Astrocyte (in vitro differentiated cells and primary cell): ENCODE results near the gene NPY5R. TPM values are rescaled to one million over a fixed set of nuclear protein-coding genes. Genes with fewer than 3 reads are reported as not detected.

Source experiments
- DNase-seq: peaks from one replicate; pipeline ENCODE4 v3.0.0-alpha.2; 2010; ENCODE audit warnings: low read depth
- FAIRE-seq: peaks from 2 replicates; lab custom pipeline; 2011; peaks lifted over from hg19 to GRCh38; lab: Jason Lieb, UNC
- H2AFZ ChIP-seq: 2 replicates; pipeline ENCODE4 v1.6.0; 2012; ENCODE audit warnings: low read depth, low read length, inconsistent platforms
- H3K27ac ChIP-seq: 2 replicates; pipeline ENCODE4 v1.5.1; 2011; ENCODE audit warnings: low read depth, low read length, inconsistent platforms
- H3K27me3 ChIP-seq: 2 replicates; pipeline ENCODE4 v1.6.0; 2011; ENCODE audit warnings: low read length, inconsistent platforms; ENCODE audit not compliant: insufficient read depth
- H3K36me3 ChIP-seq: 2 replicates; pipeline ENCODE4 v1.5.1; 2011; ENCODE audit warnings: low read length, inconsistent platforms; ENCODE audit not compliant: insufficient read depth
- H3K4me1 ChIP-seq: 2 replicates; pipeline ENCODE4 v1.5.1; 2011; ENCODE audit warnings: low read length, inconsistent platforms; ENCODE audit not compliant: insufficient read depth
- H3K4me2 ChIP-seq: 2 replicates; pipeline ENCODE4 v1.6.0; 2012; ENCODE audit warnings: low read length, inconsistent platforms
- H3K4me3 ChIP-seq: 2 replicates; pipeline ENCODE4 v1.5.1; 2011; ENCODE audit warnings: low read depth, mild to moderate bottlenecking, low read length, inconsistent platforms; ENCODE audit not compliant: insufficient read depth
- H3K79me2 ChIP-seq: 2 replicates; pipeline ENCODE4 v1.6.0; 2012; ENCODE audit warnings: mild to moderate bottlenecking, low read length, inconsistent platforms; ENCODE audit not compliant: insufficient read depth
- H3K9ac ChIP-seq: 2 replicates; pipeline ENCODE4 v1.6.0; 2012; ENCODE audit warnings: mild to moderate bottlenecking, low read length, inconsistent platforms
- H3K9me3 ChIP-seq: 2 replicates; pipeline ENCODE4 v1.5.1; 2012; ENCODE audit warnings: low read depth, mild to moderate bottlenecking, low read length, inconsistent platforms; ENCODE audit not compliant: insufficient read depth
- H4K20me1 ChIP-seq: 2 replicates; pipeline ENCODE4 v1.6.0; 2012; ENCODE audit warnings: low read length, inconsistent platforms; ENCODE audit not compliant: insufficient read depth
- H3K27ac Mint-ChIP-seq: one replicate; pipeline ENCODE4 v1.8.0; 2021; ENCODE audit warnings: mild to moderate bottlenecking, mixed read lengths; ENCODE audit not compliant: unreplicated experiment
- H3K27me3 Mint-ChIP-seq: one replicate; pipeline ENCODE4 v1.8.0; 2021; ENCODE audit warnings: low read depth, mixed read lengths; ENCODE audit not compliant: unreplicated experiment
- H3K36me3 Mint-ChIP-seq: one replicate; pipeline ENCODE4 v1.8.0; 2021; ENCODE audit warnings: low read depth, mixed read lengths; ENCODE audit not compliant: unreplicated experiment
- H3K4me1 Mint-ChIP-seq: one replicate; pipeline ENCODE4 v1.8.0; 2021; ENCODE audit warnings: low read depth, mixed read lengths; ENCODE audit not compliant: unreplicated experiment
- H3K4me3 Mint-ChIP-seq: one replicate; pipeline ENCODE4 v1.8.0; 2021; ENCODE audit warnings: mild to moderate bottlenecking, moderate library complexity, mixed read lengths; ENCODE audit not compliant: unreplicated experiment
- H3K9me3 Mint-ChIP-seq: one replicate; pipeline ENCODE4 v1.8.0; 2021; ENCODE audit warnings: mild to moderate bottlenecking, mixed read lengths; ENCODE audit not compliant: unreplicated experiment
- EZH2 ChIP-seq: IDR thresholded peaks from 2 replicates; pipeline ENCODE4 v1.6.1; 2012; ENCODE audit warnings: mild to moderate bottlenecking, low read length, inconsistent platforms; ENCODE audit not compliant: insufficient read depth
- total RNA-seq: library from RNA; stranded (reverse); gene quantifications from 2 replicates; pipeline ENCODE4 v1.2.1, GENCODE V29; 2021
- TF ChIP-seq, protein P1 (sequence below): IDR thresholded peaks from 2 replicates; pipeline ENCODE4 v1.5.1; 2011; ENCODE audit warnings: low read depth, mild to moderate bottlenecking, inconsistent platforms, low read length, moderate library complexity; ENCODE audit not compliant: insufficient read depth

NPY5R gene
- total RNA-seq, 1 donor from 2014 or later = not detected

DNA sequence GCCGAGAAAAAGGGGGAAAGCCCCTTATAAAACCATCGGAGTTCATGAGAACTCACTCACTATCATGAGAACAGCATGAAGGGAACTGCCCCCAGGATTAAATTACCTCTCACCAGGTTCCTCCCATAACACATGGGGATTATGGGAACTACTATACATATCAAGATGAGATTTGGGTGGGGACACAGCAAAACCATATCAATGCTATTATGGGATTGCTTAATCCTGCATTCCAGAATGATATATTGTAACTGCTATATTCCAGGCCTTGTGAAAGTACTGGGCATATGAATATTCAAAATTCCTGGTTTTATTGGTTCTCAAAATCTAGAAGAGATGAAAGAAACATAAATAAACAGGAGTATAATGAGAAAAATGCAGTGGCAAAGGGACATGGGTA is 40.6 kb upstream of the NPY5R start:
- no peak for FAIRE-seq
- Histone ChIP-seq H3K79me2 (no peaks in the 10 kb centered on the region), H4K20me1 (no peaks in the 10 kb centered on the region), H3K4me1 (no peaks in the 10 kb centered on the region), H3K9me3 (no peaks in the 10 kb centered on the region), H3K4me3 (no peak overlapping the region), H2AFZ (no peak overlapping the region), H3K9ac (no peak overlapping the region), H3K4me2 (no peak overlapping the region), H3K27ac (no peak overlapping the region), H3K36me3 (no peaks in the 10 kb centered on the region), H3K27me3 (no peaks in the 10 kb centered on the region)
- Mint-ChIP-seq H3K4me3 (no peak overlapping the region), H3K9me3 (no peaks in the 10 kb centered on the region), H3K27ac (no peak overlapping the region), H3K4me1 (no peaks in the 10 kb centered on the region), H3K36me3 (no peaks in the 10 kb centered on the region), H3K27me3 (no peaks in the 10 kb centered on the region)
- TF ChIP-seq, protein P1, sequence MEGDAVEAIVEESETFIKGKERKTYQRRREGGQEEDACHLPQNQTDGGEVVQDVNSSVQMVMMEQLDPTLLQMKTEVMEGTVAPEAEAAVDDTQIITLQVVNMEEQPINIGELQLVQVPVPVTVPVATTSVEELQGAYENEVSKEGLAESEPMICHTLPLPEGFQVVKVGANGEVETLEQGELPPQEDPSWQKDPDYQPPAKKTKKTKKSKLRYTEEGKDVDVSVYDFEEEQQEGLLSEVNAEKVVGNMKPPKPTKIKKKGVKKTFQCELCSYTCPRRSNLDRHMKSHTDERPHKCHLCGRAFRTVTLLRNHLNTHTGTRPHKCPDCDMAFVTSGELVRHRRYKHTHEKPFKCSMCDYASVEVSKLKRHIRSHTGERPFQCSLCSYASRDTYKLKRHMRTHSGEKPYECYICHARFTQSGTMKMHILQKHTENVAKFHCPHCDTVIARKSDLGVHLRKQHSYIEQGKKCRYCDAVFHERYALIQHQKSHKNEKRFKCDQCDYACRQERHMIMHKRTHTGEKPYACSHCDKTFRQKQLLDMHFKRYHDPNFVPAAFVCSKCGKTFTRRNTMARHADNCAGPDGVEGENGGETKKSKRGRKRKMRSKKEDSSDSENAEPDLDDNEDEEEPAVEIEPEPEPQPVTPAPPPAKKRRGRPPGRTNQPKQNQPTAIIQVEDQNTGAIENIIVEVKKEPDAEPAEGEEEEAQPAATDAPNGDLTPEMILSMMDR = no peak
- TF ChIP-seq EZH2 = no peak
- no peak for DNase-seq

DNA sequence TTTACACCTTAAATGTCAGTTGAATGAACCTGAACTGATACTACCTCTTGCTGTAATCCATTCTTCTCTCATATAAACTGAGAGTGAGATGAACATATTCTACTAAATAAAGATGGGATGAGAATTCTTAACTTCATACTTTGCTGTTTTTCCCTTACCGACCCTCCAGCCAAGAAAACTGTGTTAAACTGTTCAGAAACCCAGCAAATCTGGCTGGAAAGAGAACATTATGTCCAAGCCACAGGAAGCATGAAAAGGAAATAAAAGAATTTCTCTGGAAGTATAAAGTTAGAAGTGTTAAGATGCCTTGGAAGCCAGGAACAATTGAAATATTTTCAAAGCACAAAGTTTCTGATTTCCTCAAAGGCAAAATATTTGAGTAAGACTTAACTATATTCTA is 34.2 kb upstream of the NPY5R start:
- H3K79me2 ChIP-seq = no peaks in the 10 kb centered on the region
- H3K27ac ChIP-seq = no peak overlapping the region
- Mint-ChIP-seq H3K9me3 (no peaks in the 10 kb centered on the region), H3K27me3 (no peaks in the 10 kb centered on the region), H3K27ac (no peak overlapping the region), H3K4me3 (no peak overlapping the region), H3K36me3 (no peaks in the 10 kb centered on the region), H3K4me1 (no peaks in the 10 kb centered on the region)
- no peaks in the 10 kb centered on the region for H3K9me3 ChIP-seq
- no peak overlapping the region for H3K4me2 ChIP-seq
- no peak overlapping the region for H3K4me3 ChIP-seq
- DNase-seq (no peak), FAIRE-seq (no peak)
- H2AFZ ChIP-seq = no peak overlapping the region
- H4K20me1 ChIP-seq = no peaks in the 10 kb centered on the region
- TF ChIP-seq, protein P1 = no peak
- TF ChIP-seq EZH2 = no peak
- no peaks in the 10 kb centered on the region for H3K36me3 ChIP-seq
- no peaks in the 10 kb centered on the region for H3K27me3 ChIP-seq
- no peak overlapping the region for H3K9ac ChIP-seq
- no peaks in the 10 kb centered on the region for H3K4me1 ChIP-seq

DNA sequence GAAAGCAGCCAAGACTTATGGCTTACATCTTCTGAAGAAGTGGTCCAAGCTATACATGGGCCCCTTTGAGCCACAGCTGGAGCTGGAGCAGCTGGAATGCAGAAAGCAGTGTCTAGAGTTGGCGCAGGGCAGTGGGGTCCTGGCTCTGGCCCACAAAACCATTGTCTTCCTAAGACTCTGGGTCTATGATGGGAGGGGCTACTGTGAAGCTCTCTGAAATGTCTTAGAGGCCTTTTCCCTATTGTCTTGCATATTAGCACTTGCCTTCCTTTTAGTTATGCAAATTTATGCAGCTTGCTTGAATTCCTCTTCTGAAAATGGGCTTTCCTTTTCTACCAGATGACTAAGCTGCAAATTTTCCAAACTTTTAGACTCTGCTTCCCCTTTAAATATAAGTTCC is 26.6 kb upstream of the NPY5R start:
- no peak overlapping the region for H3K4me3 ChIP-seq
- H4K20me1 ChIP-seq = no peaks in the 10 kb centered on the region
- Mint-ChIP-seq H3K27me3 (no peaks in the 10 kb centered on the region), H3K4me3 (no peak overlapping the region), H3K9me3 (peaks cover 4% of the 10 kb centered on the region), H3K27ac (no peak overlapping the region), H3K36me3 (no peaks in the 10 kb centered on the region), H3K4me1 (peaks cover 1% of the 10 kb centered on the region)
- DNase-seq (no peak), FAIRE-seq (no peak)
- H2AFZ ChIP-seq = no peak overlapping the region
- no peaks in the 10 kb centered on the region for H3K36me3 ChIP-seq
- TF ChIP-seq, protein P1 = no peak
- no peak for TF ChIP-seq EZH2
- H3K79me2 ChIP-seq = no peaks in the 10 kb centered on the region
- no peak overlapping the region for H3K4me2 ChIP-seq
- no peak overlapping the region for H3K27ac ChIP-seq
- H3K27me3 ChIP-seq = no peaks in the 10 kb centered on the region
- H3K4me1 ChIP-seq = no peaks in the 10 kb centered on the region
- H3K9ac ChIP-seq = no peak overlapping the region
- H3K9me3 ChIP-seq = no peaks in the 10 kb centered on the region
